Karpas-422 (cell line): ENCODE data around the gene TRIM72. TPM values are rescaled to one million over a fixed set of nuclear protein-coding genes. Genes with fewer than 3 reads are reported as not detected.

Experiments
- DNase-seq: peaks from one replicate; pipeline ENCODE4 v3.0.0-alpha.2; 2015
- H2AFZ ChIP-seq: fragments of 200-600 bp; sonication (generic); 2 replicates; pipeline ENCODE4 v1.6.1; 2014; ENCODE audit warnings: antibody characterized with exemption, low read length, mixed read lengths
- H3K27ac ChIP-seq: fragments of 200-600 bp; sonication (generic); 2 replicates; pipeline ENCODE4 v1.5.1; 2014; ENCODE audit warnings: mild to moderate bottlenecking, low read length, moderate library complexity
- H3K27me3 ChIP-seq: fragments of 200-600 bp; sonication (generic); 2 replicates; pipeline ENCODE4 v1.6.1; 2014; ENCODE audit warnings: low read length, mixed read lengths
- H3K36me3 ChIP-seq: fragments of 200-600 bp; sonication (generic); 2 replicates; pipeline ENCODE4 v1.6.1; 2014; ENCODE audit warnings: low read length, mixed read lengths; ENCODE audit not compliant: insufficient read depth
- H3K4me1 ChIP-seq: fragments of 200-600 bp; sonication (generic); 2 replicates; pipeline ENCODE4 v1.6.1; 2014; ENCODE audit warnings: mild to moderate bottlenecking, low read length, mixed read lengths
- H3K4me2 ChIP-seq: fragments of 200-600 bp; sonication (generic); 2 replicates; pipeline ENCODE4 v1.6.1; 2014; ENCODE audit warnings: low read length, low read depth, mild to moderate bottlenecking; ENCODE audit not compliant: poor library complexity, severe bottlenecking
- H3K4me3 ChIP-seq: fragments of 200-600 bp; sonication (generic); 2 replicates; pipeline ENCODE4 v1.5.1; 2014; ENCODE audit warnings: mild to moderate bottlenecking, antibody characterized with exemption, low read length, mixed read lengths
- H3K79me2 ChIP-seq: fragments of 200-600 bp; sonication (generic); 2 replicates; pipeline ENCODE4 v1.6.1; 2014; ENCODE audit warnings: mild to moderate bottlenecking, low read length, mixed read lengths
- H3K9ac ChIP-seq: fragments of 200-600 bp; sonication (generic); 2 replicates; pipeline ENCODE4 v1.6.0; 2014; ENCODE audit warnings: low read length
- H3K9me2 ChIP-seq: fragments of 200-600 bp; sonication (generic), shearing (Covaris generic); replicated peaks from 2 replicates; pipeline ENCODE4 v1.6.0; 2014; ENCODE audit warnings: mild to moderate bottlenecking, low read length, moderate library complexity; ENCODE audit not compliant: insufficient read depth
- H3K9me3 ChIP-seq: fragments of 300-700, 200-600 bp; sonication (generic); 2 replicates; pipeline ENCODE4 v1.6.1; 2014; ENCODE audit warnings: low read length, mixed read lengths
- H4K20me1 ChIP-seq: fragments of 200-600 bp; sonication (generic); 2 replicates; pipeline ENCODE4 v1.6.1; 2014; ENCODE audit warnings: mild to moderate bottlenecking, antibody characterized with exemption, low read length, low read depth; ENCODE audit not compliant: insufficient read depth
- total RNA-seq: library from RNA; depleted of rRNA; stranded (reverse); fragments of >200 nt; shearing (Covaris generic); gene quantifications from 2 replicates; pipeline ENCODE4 v1.2.3, GENCODE V29; 2014; ENCODE audit warnings: low replicate concordance

TRIM72 gene
- total RNA-seq, 1 experiment from 2014 or later, result not detected

- no peaks in the 10 kb centered on the region for H3K79me2 ChIP-seq
- no peak for DNase-seq
- peaks cover 7% of the 10 kb centered on the region for H3K4me1 ChIP-seq
- no peaks in the 10 kb centered on the region for H3K36me3 ChIP-seq
- no peaks in the 10 kb centered on the region for H3K9me2 ChIP-seq
- no peak overlapping the region for H2AFZ ChIP-seq
- H3K4me2 ChIP-seq, result no peak overlapping the region
- H3K4me3 ChIP-seq, result no peak overlapping the region
- H3K27ac ChIP-seq, result no peak overlapping the region
- H4K20me1 ChIP-seq, result no peaks in the 10 kb centered on the region
- H3K27me3 ChIP-seq, result no peaks in the 10 kb centered on the region
- H3K9me3 ChIP-seq, result no peaks in the 10 kb centered on the region
- no peak overlapping the region for H3K9ac ChIP-seq
These were observed 34.4 kb downstream of the TRIM72 start for GRCh38 chr16:31248344-31248743.

- Histone ChIP-seq H3K4me2 (no peak overlapping the region), H4K20me1 (no peaks in the 10 kb centered on the region), H3K27me3 (no peaks in the 10 kb centered on the region), H2AFZ (no peak overlapping the region), H3K9me3 (no peaks in the 10 kb centered on the region), H3K27ac (no peak overlapping the region), H3K9ac (no peak overlapping the region), H3K4me1 (no peaks in the 10 kb centered on the region), H3K79me2 (no peaks in the 10 kb centered on the region), H3K9me2 (no peaks in the 10 kb centered on the region), H3K36me3 (no peaks in the 10 kb centered on the region), H3K4me3 (no peak overlapping the region)
- no peak for DNase-seq
These were observed 37.0 kb downstream of the TRIM72 start for GRCh38 chr16:31250782-31251384.

GRCh38 chr16:31251435-31251834 is 37.5 kb downstream of the TRIM72 start:
- Histone ChIP-seq H3K4me3 (no peak overlapping the region), H3K27me3 (no peaks in the 10 kb centered on the region), H3K79me2 (no peaks in the 10 kb centered on the region), H3K4me1 (no peaks in the 10 kb centered on the region), H3K9ac (no peak overlapping the region), H3K4me2 (no peak overlapping the region), H3K36me3 (no peaks in the 10 kb centered on the region), H2AFZ (no peak overlapping the region), H3K27ac (no peak overlapping the region), H4K20me1 (no peaks in the 10 kb centered on the region), H3K9me2 (no peaks in the 10 kb centered on the region), H3K9me3 (no peaks in the 10 kb centered on the region)
- DNase-seq, result no peak

GRCh38 chr16:31253642-31254045 is 39.7 kb downstream of the TRIM72 start:
- no peak for DNase-seq
- no peaks in the 10 kb centered on the region for H3K4me1 ChIP-seq
- no peaks in the 10 kb centered on the region for H3K36me3 ChIP-seq
- H2AFZ ChIP-seq, result no peak overlapping the region
- no peaks in the 10 kb centered on the region for H4K20me1 ChIP-seq
- H3K9me2 ChIP-seq, result no peaks in the 10 kb centered on the region
- H3K4me2 ChIP-seq, result no peak overlapping the region
- no peak overlapping the region for H3K4me3 ChIP-seq
- no peak overlapping the region for H3K27ac ChIP-seq
- no peaks in the 10 kb centered on the region for H3K79me2 ChIP-seq
- H3K9me3 ChIP-seq, result no peaks in the 10 kb centered on the region
- H3K9ac ChIP-seq, result no peak overlapping the region
- no peaks in the 10 kb centered on the region for H3K27me3 ChIP-seq

- H3K4me2 ChIP-seq, result no peak overlapping the region
- DNase-seq, result no peak
- no peaks in the 10 kb centered on the region for H4K20me1 ChIP-seq
- no peaks in the 10 kb centered on the region for H3K9me2 ChIP-seq
- H3K36me3 ChIP-seq, result no peaks in the 10 kb centered on the region
- H2AFZ ChIP-seq, result no peak overlapping the region
- H3K27ac ChIP-seq, result no peak overlapping the region
- no peak overlapping the region for H3K9ac ChIP-seq
- no peaks in the 10 kb centered on the region for H3K27me3 ChIP-seq
- no peak overlapping the region for H3K4me3 ChIP-seq
- no peaks in the 10 kb centered on the region for H3K4me1 ChIP-seq
- H3K79me2 ChIP-seq, result no peaks in the 10 kb centered on the region
- no peaks in the 10 kb centered on the region for H3K9me3 ChIP-seq
These were observed 42.5 kb downstream of the TRIM72 start for GRCh38 chr16:31256466-31256865.

GRCh38 chr16:31258366-31258765 is 44.4 kb downstream of the TRIM72 start:
- no peaks in the 10 kb centered on the region for H3K4me1 ChIP-seq

GRCh38 chr16:31260136-31260931 is 46.4 kb downstream of the TRIM72 start:
- no peaks in the 10 kb centered on the region for H3K27me3 ChIP-seq
- H3K4me2 ChIP-seq, result no peak overlapping the region
- no peak for DNase-seq
- H3K36me3 ChIP-seq, result no peaks in the 10 kb centered on the region
- H3K9me2 ChIP-seq, result no peaks in the 10 kb centered on the region
- no peak overlapping the region for H3K9ac ChIP-seq
- no peak overlapping the region for H2AFZ ChIP-seq
- no peaks in the 10 kb centered on the region for H4K20me1 ChIP-seq
- no peaks in the 10 kb centered on the region for H3K79me2 ChIP-seq
- no peak overlapping the region for H3K4me3 ChIP-seq
- H3K4me1 ChIP-seq, result no peaks in the 10 kb centered on the region
- H3K9me3 ChIP-seq, result no peaks in the 10 kb centered on the region
- no peak overlapping the region for H3K27ac ChIP-seq

More at GRCh38 chr16:31258366-31258765, 44.4 kb downstream of the TRIM72 start:
- H4K20me1 ChIP-seq, result no peaks in the 10 kb centered on the region
- H3K9me3 ChIP-seq, result no peaks in the 10 kb centered on the region
- no peaks in the 10 kb centered on the region for H3K79me2 ChIP-seq
- no peak overlapping the region for H3K9ac ChIP-seq
- no peaks in the 10 kb centered on the region for H3K36me3 ChIP-seq
- H3K27ac ChIP-seq, result no peak overlapping the region
- no peak overlapping the region for H3K4me3 ChIP-seq
- DNase-seq, result no peak
- H3K9me2 ChIP-seq, result no peaks in the 10 kb centered on the region
- no peaks in the 10 kb centered on the region for H3K27me3 ChIP-seq
- H2AFZ ChIP-seq, result no peak overlapping the region
- no peak overlapping the region for H3K4me2 ChIP-seq

GRCh38 chr16:31262084-31262483 is 48.2 kb downstream of the TRIM72 start:
- no peaks in the 10 kb centered on the region for H3K79me2 ChIP-seq

More at GRCh38 chr16:31262084-31262483, 48.2 kb downstream of the TRIM72 start:
- H4K20me1 ChIP-seq, result no peaks in the 10 kb centered on the region
- H3K4me2 ChIP-seq, result no peak overlapping the region
- H3K36me3 ChIP-seq, result no peaks in the 10 kb centered on the region
- no peak overlapping the region for H2AFZ ChIP-seq
- H3K9me2 ChIP-seq, result no peaks in the 10 kb centered on the region
- no peak overlapping the region for H3K4me3 ChIP-seq
- H3K4me1 ChIP-seq, result no peaks in the 10 kb centered on the region
- no peak overlapping the region for H3K9ac ChIP-seq
- no peak for DNase-seq
- H3K9me3 ChIP-seq, result no peaks in the 10 kb centered on the region
- H3K27ac ChIP-seq, result no peak overlapping the region
- H3K27me3 ChIP-seq, result no peaks in the 10 kb centered on the region
